22Rv1 (cell line): ENCODE data around the gene OR5B12.
"Not testable (repeated sequence)": the region's sequence is repeated elsewhere in the genome, so short reads cannot be mapped to it uniquely, and the experiment has no call there.

Experiments
- H3K27ac ChIP-seq: fragments of 450-650 bp; 2 replicates; pipeline ENCODE4 v1.5.1; 2017
- ZFX ChIP-seq: fragments of 450-650 bp; IDR thresholded peaks from 2 replicates; pipeline ENCODE4 v1.6.1; 2017; ENCODE audit warnings: antibody characterized with exemption, borderline replicate concordance
- TF ChIP-seq, protein P1 (sequence below): fragments of 450-650 bp; IDR thresholded peaks from 2 replicates; pipeline ENCODE4 v1.5.1; 2017; ENCODE audit warnings: mild to moderate bottlenecking

OR5B12 gene

GRCh38 chr11:58428021-58428420, 14.0 kb downstream of the OR5B12 start, which contains the start of gene OR5B2:
OR5B2 (minus strand) TSS chr11:58428121; CDS start chr11:58423261, 4,860 bp downstream.
- no peak within 1 kb of the TSS for H3K27ac ChIP-seq
- TF ChIP-seq, protein P1, sequence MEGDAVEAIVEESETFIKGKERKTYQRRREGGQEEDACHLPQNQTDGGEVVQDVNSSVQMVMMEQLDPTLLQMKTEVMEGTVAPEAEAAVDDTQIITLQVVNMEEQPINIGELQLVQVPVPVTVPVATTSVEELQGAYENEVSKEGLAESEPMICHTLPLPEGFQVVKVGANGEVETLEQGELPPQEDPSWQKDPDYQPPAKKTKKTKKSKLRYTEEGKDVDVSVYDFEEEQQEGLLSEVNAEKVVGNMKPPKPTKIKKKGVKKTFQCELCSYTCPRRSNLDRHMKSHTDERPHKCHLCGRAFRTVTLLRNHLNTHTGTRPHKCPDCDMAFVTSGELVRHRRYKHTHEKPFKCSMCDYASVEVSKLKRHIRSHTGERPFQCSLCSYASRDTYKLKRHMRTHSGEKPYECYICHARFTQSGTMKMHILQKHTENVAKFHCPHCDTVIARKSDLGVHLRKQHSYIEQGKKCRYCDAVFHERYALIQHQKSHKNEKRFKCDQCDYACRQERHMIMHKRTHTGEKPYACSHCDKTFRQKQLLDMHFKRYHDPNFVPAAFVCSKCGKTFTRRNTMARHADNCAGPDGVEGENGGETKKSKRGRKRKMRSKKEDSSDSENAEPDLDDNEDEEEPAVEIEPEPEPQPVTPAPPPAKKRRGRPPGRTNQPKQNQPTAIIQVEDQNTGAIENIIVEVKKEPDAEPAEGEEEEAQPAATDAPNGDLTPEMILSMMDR, result no peak
- no peak for TF ChIP-seq ZFX

- H3K27ac ChIP-seq, result no peak within 1 kb of the TSS
- TF ChIP-seq ZFX, result no peak
- TF ChIP-seq, protein P1, result no peak
Measured at GRCh38 chr11:58406774-58407173, 35.3 kb downstream of the OR5B12 start, which contains the start of gene OR5B3. OR5B3 (minus strand) TSS chr11:58406874; CDS start chr11:58403409, 3,465 bp downstream.

GRCh38 chr11:58399622-58400021, 42.4 kb downstream of the OR5B12 start:
- not testable (repeated sequence) for H3K27ac ChIP-seq

GRCh38 chr11:58395581-58395980, 46.5 kb downstream of the OR5B12 start:
- H3K27ac ChIP-seq, result no peak overlapping the region
- no peak for TF ChIP-seq ZFX
- TF ChIP-seq, protein P1, result no peak

DNA sequence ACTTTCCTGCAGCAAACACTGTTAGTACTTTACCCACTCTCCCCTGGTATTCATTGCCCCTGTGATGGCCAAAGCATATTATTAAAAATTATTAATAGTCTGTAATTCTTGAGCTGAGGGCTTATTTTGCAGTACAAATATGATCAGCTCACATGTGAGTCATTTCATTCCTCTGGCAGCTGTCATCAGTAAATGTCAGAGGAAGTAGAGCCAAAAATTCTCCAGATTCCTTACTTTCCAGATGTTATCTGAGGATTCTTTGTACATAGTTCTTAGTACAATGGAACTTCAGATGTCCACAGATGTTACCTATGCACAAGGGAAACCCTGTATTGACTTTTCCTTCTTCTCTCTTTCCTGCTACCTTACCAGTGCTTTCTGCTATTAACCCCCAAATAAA, 47.8 kb downstream of the OR5B12 start:
- TF ChIP-seq ZFX, result no peak
- TF ChIP-seq, protein P1, result no peak
- H3K27ac ChIP-seq, result no peak overlapping the region

DNA sequence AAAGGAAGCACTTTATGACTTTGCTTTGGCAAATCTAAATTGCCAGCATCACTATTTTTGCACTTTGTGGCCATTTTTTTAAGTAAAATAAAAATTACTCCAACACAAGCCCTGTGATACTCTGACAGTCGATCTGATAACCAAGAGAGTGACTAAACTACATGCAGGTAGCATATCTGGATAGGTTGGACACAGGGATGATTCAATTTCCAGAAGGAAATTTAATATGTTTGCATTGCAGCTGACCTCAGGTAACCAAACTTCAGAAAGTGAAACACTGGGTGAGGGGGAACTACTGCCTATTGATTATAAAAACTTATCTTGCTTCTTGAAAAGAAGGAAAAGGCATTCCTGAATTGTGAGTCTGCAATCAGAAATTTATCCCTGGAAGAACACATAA, 49.3 kb downstream of the OR5B12 start:
- TF ChIP-seq, protein P1, result no peak
- no peak for TF ChIP-seq ZFX
- no peak overlapping the region for H3K27ac ChIP-seq

DNA sequence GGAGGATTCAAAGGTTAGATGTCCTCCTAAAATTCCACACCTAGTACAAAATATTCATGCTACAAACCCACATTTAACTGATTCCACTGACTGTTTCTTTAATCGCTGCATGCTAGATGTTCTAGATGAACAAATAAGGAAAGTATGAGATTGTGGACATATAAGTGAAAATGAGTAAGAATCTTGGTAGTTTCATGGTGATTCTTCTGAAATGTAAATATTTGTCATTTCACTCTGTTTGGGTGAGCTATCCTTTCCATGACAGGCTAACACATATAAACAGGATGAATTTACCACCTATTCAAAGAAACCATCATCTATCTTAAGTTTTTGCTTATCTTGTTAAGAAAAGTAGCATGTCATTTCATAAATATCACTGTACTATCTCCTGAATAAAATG, 50.2 kb downstream of the OR5B12 start:
- no peak for TF ChIP-seq ZFX
- TF ChIP-seq, protein P1, result no peak
- H3K27ac ChIP-seq, result no peak overlapping the region

DNA sequence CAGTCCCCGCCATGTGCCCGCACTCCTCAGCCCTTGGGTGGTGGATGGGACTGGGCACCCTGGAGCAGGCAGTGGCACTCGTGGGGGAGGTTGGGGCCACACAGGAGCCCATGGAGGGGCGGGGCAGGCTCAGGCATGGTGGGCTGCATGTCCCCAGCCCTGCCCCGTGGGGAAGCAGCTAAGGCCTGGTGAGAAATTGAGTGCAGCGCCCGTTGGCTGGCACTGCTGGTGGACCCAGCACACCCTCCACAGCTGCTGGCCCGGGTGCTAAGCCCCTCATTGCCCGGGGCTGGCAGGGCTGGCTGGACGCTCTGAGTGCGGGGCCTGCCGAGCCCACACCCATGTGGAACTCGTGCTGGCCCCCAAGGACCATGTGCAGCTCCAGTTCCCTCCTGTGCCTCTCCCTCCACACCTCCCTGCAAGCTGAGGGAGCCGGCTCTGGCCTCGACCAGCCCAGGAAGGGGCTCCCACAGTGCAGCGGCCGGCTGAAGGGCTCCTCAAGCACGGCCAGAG, 51.4 kb downstream of the OR5B12 start:
- H3K27ac ChIP-seq, result no peak overlapping the region

More for the DNA sequence above, 51.4 kb downstream of the OR5B12 start:
- TF ChIP-seq, protein P1, result no peak
- no peak for TF ChIP-seq ZFX
